Lower leg skin (tissue), 3 donors: ENCODE measurements around the gene MEOX1.

ENCODE experiments used
- POLR2A ChIP-seq, 2 donors: fragments of 450-650 bp; IDR thresholded peaks; one replicate each; pipeline ENCODE4 v1.6.1; 2016 to 2017; ENCODE audit warnings: antibody characterized with exemption in 2 of 2, mild to moderate bottlenecking in 1 of 2, moderate library complexity in 1 of 2
- TF ChIP-seq, protein P1 (sequence below), 3 donors: fragments of 450-650 bp; IDR thresholded peaks; one replicate each; pipeline ENCODE4 v1.5.1; 2016; ENCODE audit warnings: antibody characterized with exemption in 3 of 3, mild to moderate bottlenecking in 3 of 3, moderate library complexity in 2 of 3

DNA sequence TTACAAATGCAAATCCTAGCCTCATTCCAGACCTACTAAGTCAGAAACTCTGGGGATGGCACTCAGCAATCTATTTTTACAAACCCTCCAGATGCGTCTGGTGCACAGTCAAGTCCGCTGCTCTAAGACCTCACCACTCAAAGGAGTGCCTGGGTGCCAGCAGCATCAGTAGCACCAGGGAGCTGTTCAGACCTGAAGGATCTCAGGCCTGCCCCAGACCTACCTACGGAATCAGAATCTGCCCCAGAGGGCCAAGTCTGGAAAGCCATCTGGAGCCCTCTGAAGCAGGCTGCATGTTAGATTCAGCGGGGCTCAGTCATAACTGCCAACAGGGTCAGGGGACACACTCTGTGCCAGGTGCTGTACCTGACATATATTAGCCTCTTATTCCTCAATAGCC is 17.6 kb downstream of the MEOX1 start:
- TF ChIP-seq, protein P1, sequence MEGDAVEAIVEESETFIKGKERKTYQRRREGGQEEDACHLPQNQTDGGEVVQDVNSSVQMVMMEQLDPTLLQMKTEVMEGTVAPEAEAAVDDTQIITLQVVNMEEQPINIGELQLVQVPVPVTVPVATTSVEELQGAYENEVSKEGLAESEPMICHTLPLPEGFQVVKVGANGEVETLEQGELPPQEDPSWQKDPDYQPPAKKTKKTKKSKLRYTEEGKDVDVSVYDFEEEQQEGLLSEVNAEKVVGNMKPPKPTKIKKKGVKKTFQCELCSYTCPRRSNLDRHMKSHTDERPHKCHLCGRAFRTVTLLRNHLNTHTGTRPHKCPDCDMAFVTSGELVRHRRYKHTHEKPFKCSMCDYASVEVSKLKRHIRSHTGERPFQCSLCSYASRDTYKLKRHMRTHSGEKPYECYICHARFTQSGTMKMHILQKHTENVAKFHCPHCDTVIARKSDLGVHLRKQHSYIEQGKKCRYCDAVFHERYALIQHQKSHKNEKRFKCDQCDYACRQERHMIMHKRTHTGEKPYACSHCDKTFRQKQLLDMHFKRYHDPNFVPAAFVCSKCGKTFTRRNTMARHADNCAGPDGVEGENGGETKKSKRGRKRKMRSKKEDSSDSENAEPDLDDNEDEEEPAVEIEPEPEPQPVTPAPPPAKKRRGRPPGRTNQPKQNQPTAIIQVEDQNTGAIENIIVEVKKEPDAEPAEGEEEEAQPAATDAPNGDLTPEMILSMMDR (IDR thresholded peaks at IDR 0.05), result no peak
- no peak for TF ChIP-seq POLR2A (IDR thresholded peaks at IDR 0.05)
